ENCODE data around the gene PDZD2.
A peak's percentile ranks its signal among the peaks of the same experiment; 100 is the strongest.

PDZD2 gene

DNA sequence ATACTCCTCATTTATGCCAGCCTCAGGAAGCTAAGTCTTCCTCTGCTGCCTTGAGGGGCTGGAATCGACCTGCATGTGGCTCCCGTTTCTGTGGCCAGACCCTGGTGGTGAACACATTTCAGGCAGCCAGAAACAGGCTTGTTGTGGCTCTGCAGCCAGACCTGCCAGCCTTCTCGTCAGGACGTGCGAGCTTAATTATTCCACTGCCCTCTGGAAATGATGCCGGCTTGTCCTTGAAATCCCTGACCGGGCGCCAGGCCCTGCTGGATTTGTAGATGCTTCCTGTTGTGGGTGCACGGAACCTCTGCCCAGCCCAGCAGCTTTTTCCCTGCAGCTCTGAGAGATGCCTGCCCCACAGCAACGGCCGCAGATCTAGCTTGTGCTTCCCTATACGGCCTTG is 41.6 kb downstream of the PDZD2 start:
- Histone ChIP-seq H2BK12ac (ENCODE audit: low read length) (no peak overlapping the region), H3K23ac (ENCODE audit: low read length) (no peak overlapping the region), H3K9me3 (ENCODE audit: insufficient read depth, low read depth, low read length) (no peaks in the 10 kb centered on the region), H3K36me3 (ENCODE audit: control insufficient read depth in 1 of 2, insufficient read depth in 2 of 2, low read length in 2 of 2) (no peaks in the 10 kb centered on the region), H2BK120ac (ENCODE audit: insufficient read depth, low read length, poor library complexity) (no peak overlapping the region), H3K9ac (ENCODE audit: low read length) (no peak overlapping the region), H2BK5ac (ENCODE audit: low read depth, low read length, poor library complexity) (no peak overlapping the region), H3K4ac (ENCODE audit: low read depth, low read length) (no peak overlapping the region), H4K12ac (ENCODE audit: low read depth, low read length) (no peak overlapping the region), H3K79me1 (ENCODE audit: low read length) (no peaks in the 10 kb centered on the region), H3K4me2 (ENCODE audit: low read length) (no peak overlapping the region), H2AK5ac (ENCODE audit: low read length) (no peak overlapping the region), H3K4me3 (ENCODE audit: low read depth, low read length) (no peak overlapping the region), H2AFZ (ENCODE audit: insufficient read depth, low read length, poor library complexity) (no peak overlapping the region), H4K8ac (ENCODE audit: low read depth, low read length) (no peak overlapping the region), H3K27me3 (ENCODE audit: insufficient read depth, low read length) (no peaks in the 10 kb centered on the region), H4K91ac (ENCODE audit: low read depth, low read length) (no peak overlapping the region), H3K4me1 (ENCODE audit: control insufficient read depth in 1 of 2, insufficient read depth in 2 of 2, low read length in 2 of 2) (peaks cover 0 to 3% of the 10 kb centered on the region in 2 experiments), H3K27ac (ENCODE audit: low read depth, low read length) (no peak overlapping the region), H3K79me2 (ENCODE audit: control insufficient read depth, insufficient read depth, low read length, poor library complexity) (no peaks in the 10 kb centered on the region), H3K14ac (ENCODE audit: low read length) (no peak overlapping the region), H3K18ac (ENCODE audit: low read length) (no peak overlapping the region)
- no peak for DNase-seq
- WGBS (ENCODE audit: extremely low coverage, insufficient coverage, insufficient read length) = no CpG with 5 or more reads among the region's 12 CpGs

DNA sequence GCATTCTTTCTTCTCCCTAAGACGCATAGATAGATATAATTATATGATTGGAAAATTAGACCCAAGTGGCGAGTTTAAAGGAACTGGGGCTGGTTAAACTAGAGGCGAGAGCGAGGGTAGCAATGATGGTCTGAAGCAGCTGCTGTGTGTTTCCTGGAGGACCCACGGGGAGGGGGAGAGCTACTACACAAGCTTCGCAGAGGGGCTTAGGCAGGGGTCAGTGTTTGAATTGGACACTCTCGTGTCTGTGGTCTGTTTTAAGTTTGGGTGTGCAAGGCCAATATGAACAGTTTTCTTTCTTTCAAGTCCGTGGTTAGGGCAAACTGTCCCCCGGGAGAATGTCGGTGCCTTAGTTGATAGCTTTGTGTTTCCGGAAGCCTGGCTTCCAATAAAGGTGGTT is 43.1 kb downstream of the PDZD2 start:
- Histone ChIP-seq H3K23ac (ENCODE audit: low read length) (no peak overlapping the region), H2BK5ac (ENCODE audit: low read depth, low read length, poor library complexity) (no peak overlapping the region), H3K27ac (ENCODE audit: low read depth, low read length) (no peak overlapping the region), H3K4me1 (ENCODE audit: control insufficient read depth in 1 of 2, insufficient read depth in 2 of 2, low read length in 2 of 2) (peaks cover 0 to 3% of the 10 kb centered on the region in 2 experiments), H3K4ac (ENCODE audit: low read depth, low read length) (no peak overlapping the region), H3K79me1 (ENCODE audit: low read length) (no peaks in the 10 kb centered on the region), H4K91ac (ENCODE audit: low read depth, low read length) (no peak overlapping the region), H2BK120ac (ENCODE audit: insufficient read depth, low read length, poor library complexity) (no peak overlapping the region), H2AK5ac (ENCODE audit: low read length) (no peak overlapping the region), H3K36me3 (ENCODE audit: control insufficient read depth in 1 of 2, insufficient read depth in 2 of 2, low read length in 2 of 2) (no peaks in the 10 kb centered on the region), H3K14ac (ENCODE audit: low read length) (no peak overlapping the region), H4K8ac (ENCODE audit: low read depth, low read length) (no peak overlapping the region), H3K4me3 (ENCODE audit: low read depth, low read length) (no peak overlapping the region), H3K27me3 (ENCODE audit: insufficient read depth, low read length) (no peaks in the 10 kb centered on the region), H4K12ac (ENCODE audit: low read depth, low read length) (no peak overlapping the region), H3K79me2 (ENCODE audit: control insufficient read depth, insufficient read depth, low read length, poor library complexity) (no peaks in the 10 kb centered on the region), H2BK12ac (ENCODE audit: low read length) (no peak overlapping the region), H3K18ac (ENCODE audit: low read length) (no peak overlapping the region), H3K9ac (ENCODE audit: low read length) (no peak overlapping the region), H2AFZ (ENCODE audit: insufficient read depth, low read length, poor library complexity) (no peak overlapping the region), H3K9me3 (ENCODE audit: insufficient read depth, low read depth, low read length) (no peaks in the 10 kb centered on the region), H3K4me2 (ENCODE audit: low read length) (no peak overlapping the region)
- DNase-seq = no peak
- no CpG with 5 or more reads among the region's 11 CpGs for WGBS (ENCODE audit: extremely low coverage, insufficient coverage, insufficient read length)

DNA sequence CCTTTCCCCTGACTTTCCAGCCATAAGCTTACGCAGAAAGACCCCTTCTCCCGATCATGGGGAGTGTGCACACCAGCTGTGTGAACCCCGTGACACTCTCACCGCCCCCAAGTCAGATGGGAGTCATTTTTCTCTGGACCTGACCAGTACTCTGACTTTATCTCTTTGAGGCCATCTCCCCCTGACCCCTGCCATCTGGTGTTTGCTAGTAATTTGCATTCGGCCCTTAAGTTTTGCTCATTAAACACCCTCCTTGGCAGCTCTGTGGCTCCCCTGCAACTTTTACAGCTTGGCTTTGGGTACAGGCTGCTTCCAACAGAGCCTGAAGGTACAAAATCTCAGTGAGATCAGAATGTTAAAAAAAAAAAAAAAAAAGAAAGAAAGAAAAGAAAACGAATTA is 43.9 kb downstream of the PDZD2 start:
- no CpG with 5 or more reads among the region's 6 CpGs for WGBS (ENCODE audit: extremely low coverage, insufficient coverage, insufficient read length)

DNA sequence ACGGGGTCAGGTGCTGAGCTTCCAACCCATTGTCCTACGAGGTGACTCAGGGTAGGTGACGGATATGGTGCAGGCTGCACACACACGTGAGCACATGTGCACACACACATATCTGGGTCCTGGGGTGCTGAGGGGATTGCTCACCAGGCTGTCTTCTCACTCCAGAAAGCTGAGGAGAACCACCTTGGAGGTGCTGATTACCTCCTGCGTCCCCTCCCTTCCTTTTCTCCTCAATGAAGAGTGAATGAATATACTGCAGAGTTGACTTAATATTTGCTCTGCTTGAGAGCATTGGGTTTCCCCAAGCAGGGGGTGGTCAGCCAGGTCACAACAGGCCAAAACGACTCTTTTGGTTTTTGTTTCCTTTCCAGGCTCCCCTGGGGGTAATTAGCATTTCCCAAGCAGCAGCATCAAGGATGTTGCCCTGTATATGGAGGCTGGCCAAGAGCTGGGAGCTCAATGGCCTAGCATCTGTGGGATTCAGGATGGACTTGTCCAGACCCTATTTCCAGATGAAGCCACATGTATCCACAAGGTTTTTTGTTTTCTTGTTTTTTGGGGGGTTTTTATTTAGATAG is 49.7 kb downstream of the PDZD2 start:
- H3K4me3 ChIP-seq (ENCODE audit: low read depth, low read length) = no peak overlapping the region
- H4K91ac ChIP-seq (ENCODE audit: low read depth, low read length) = no peak overlapping the region
- no peak overlapping the region for H2BK120ac ChIP-seq (ENCODE audit: insufficient read depth, low read length, poor library complexity)
- H3K36me3 ChIP-seq (ENCODE audit: control insufficient read depth in 1 of 2, insufficient read depth in 2 of 2, low read length in 2 of 2) = no peaks in the 10 kb centered on the region
- H3K14ac ChIP-seq (ENCODE audit: low read length) = no peak overlapping the region
- WGBS (ENCODE audit: extremely low coverage, insufficient coverage, insufficient read length) = no CpG with 5 or more reads among the region's 6 CpGs
- no peaks in the 10 kb centered on the region for H3K4me1 ChIP-seq (ENCODE audit: control insufficient read depth in 1 of 2, insufficient read depth in 2 of 2, low read length in 2 of 2)
- no peak overlapping the region for H3K4ac ChIP-seq (ENCODE audit: low read depth, low read length)
- H3K18ac ChIP-seq (ENCODE audit: low read length) = no peak overlapping the region
- H2BK12ac ChIP-seq (ENCODE audit: low read length) = no peak overlapping the region
- no peak overlapping the region for H3K27ac ChIP-seq (ENCODE audit: low read depth, low read length)
- H2AFZ ChIP-seq (ENCODE audit: insufficient read depth, low read length, poor library complexity) = no peak overlapping the region
- H4K12ac ChIP-seq (ENCODE audit: low read depth, low read length) = no peak overlapping the region
- H3K23ac ChIP-seq (ENCODE audit: low read length) = no peak overlapping the region
- H2BK5ac ChIP-seq (ENCODE audit: low read depth, low read length, poor library complexity) = no peak overlapping the region
- no peaks in the 10 kb centered on the region for H3K27me3 ChIP-seq (ENCODE audit: insufficient read depth, low read length)
- H4K8ac ChIP-seq (ENCODE audit: low read depth, low read length) = no peak overlapping the region
- no peak for DNase-seq
- peak overlapping the region; percentile 72 for H3K9ac ChIP-seq (ENCODE audit: low read length)
- H3K79me2 ChIP-seq (ENCODE audit: control insufficient read depth, insufficient read depth, low read length, poor library complexity) = no peaks in the 10 kb centered on the region
- H3K4me2 ChIP-seq (ENCODE audit: low read length) = no peak overlapping the region
- no peaks in the 10 kb centered on the region for H3K79me1 ChIP-seq (ENCODE audit: low read length)
- peaks cover 5% of the 10 kb centered on the region for H3K9me3 ChIP-seq (ENCODE audit: insufficient read depth, low read depth, low read length)
- no peak overlapping the region for H2AK5ac ChIP-seq (ENCODE audit: low read length)

More for the DNA sequence above, 43.9 kb downstream of the PDZD2 start:
- Histone ChIP-seq H3K79me1 (ENCODE audit: low read length) (no peaks in the 10 kb centered on the region), H2AFZ (ENCODE audit: insufficient read depth, low read length, poor library complexity) (no peak overlapping the region), H3K23ac (ENCODE audit: low read length) (peak overlapping the region; percentile 27), H3K9me3 (ENCODE audit: insufficient read depth, low read depth, low read length) (no peaks in the 10 kb centered on the region), H2BK12ac (ENCODE audit: low read length) (no peak overlapping the region), H3K14ac (ENCODE audit: low read length) (no peak overlapping the region), H4K12ac (ENCODE audit: low read depth, low read length) (no peak overlapping the region), H3K4me1 (ENCODE audit: control insufficient read depth in 1 of 2, insufficient read depth in 2 of 2, low read length in 2 of 2) (peaks cover 0 to 3% of the 10 kb centered on the region in 2 experiments), H2BK5ac (ENCODE audit: low read depth, low read length, poor library complexity) (no peak overlapping the region), H3K4me3 (ENCODE audit: low read depth, low read length) (no peak overlapping the region), H3K4me2 (ENCODE audit: low read length) (no peak overlapping the region), H3K27me3 (ENCODE audit: insufficient read depth, low read length) (no peaks in the 10 kb centered on the region), H3K36me3 (ENCODE audit: control insufficient read depth in 1 of 2, insufficient read depth in 2 of 2, low read length in 2 of 2) (no peaks in the 10 kb centered on the region), H4K8ac (ENCODE audit: low read depth, low read length) (no peak overlapping the region), H2BK120ac (ENCODE audit: insufficient read depth, low read length, poor library complexity) (no peak overlapping the region), H3K79me2 (ENCODE audit: control insufficient read depth, insufficient read depth, low read length, poor library complexity) (no peaks in the 10 kb centered on the region), H2AK5ac (ENCODE audit: low read length) (no peak overlapping the region), H3K4ac (ENCODE audit: low read depth, low read length) (no peak overlapping the region), H3K9ac (ENCODE audit: low read length) (no peak overlapping the region), H3K27ac (ENCODE audit: low read depth, low read length) (no peak overlapping the region), H3K18ac (ENCODE audit: low read length) (no peak overlapping the region), H4K91ac (ENCODE audit: low read depth, low read length) (no peak overlapping the region)
- DNase-seq = no peak
